GM19043 (cell line): ENCODE measurements around the gene NFIC.
"Not testable (repeated sequence)": the region's sequence is repeated elsewhere in the genome, so short reads cannot be mapped to it uniquely, and the experiment has no call there.

Experiments
- ATAC-seq: cut with Tn5 transposase; IDR thresholded peaks from one replicate; pipeline ENCODE4 v1.9.1; 2021; ENCODE audit warnings: low read depth; ENCODE audit not compliant: unreplicated experiment

Gene NFIC

GRCh38 chr19:3505598-3506383 lies 139.4 kb downstream of the NFIC start, which contains the start of gene FZR1:
Gene FZR1, plus strand, starts transcription at chr19:3506311. Its CDS starts 16,679 bp downstream, at chr19:3522990.
- peak; percentile 86 for ATAC-seq

GRCh38 chr19:3506384-3507340 lies 140.3 kb downstream of the NFIC start:
- no peak for ATAC-seq

- ATAC-seq, result no peak
Observed at GRCh38 chr19:3507371-3508120, 141.2 kb downstream of the NFIC start.

- not testable (repeated sequence) for ATAC-seq
Observed at GRCh38 chr19:3508121-3508661, 141.8 kb downstream of the NFIC start.

- no peak for ATAC-seq
Observed at GRCh38 chr19:3508771-3509535, 142.6 kb downstream of the NFIC start.

GRCh38 chr19:3509566-3509989 lies 143.2 kb downstream of the NFIC start:
- no peak for ATAC-seq

GRCh38 chr19:3510727-3511126 lies 144.3 kb downstream of the NFIC start:
- ATAC-seq, result no peak

- no peak for ATAC-seq
Observed at GRCh38 chr19:3511506-3512251, 145.3 kb downstream of the NFIC start.

GRCh38 chr19:3512562-3513228 lies 146.3 kb downstream of the NFIC start:
- no peak for ATAC-seq

GRCh38 chr19:3513229-3514140 lies 147.1 kb downstream of the NFIC start:
- no peak for ATAC-seq

GRCh38 chr19:3514930-3515329 lies 148.5 kb downstream of the NFIC start:
- ATAC-seq, result no peak

- ATAC-seq, result no peak
Observed at GRCh38 chr19:3515891-3516422, 149.6 kb downstream of the NFIC start.

- no peak for ATAC-seq
Observed at GRCh38 chr19:3516675-3517207, 150.4 kb downstream of the NFIC start.

GRCh38 chr19:3517638-3518037 lies 151.3 kb downstream of the NFIC start:
- ATAC-seq, result no peak

- ATAC-seq, result no peak
Observed at GRCh38 chr19:3518255-3518654, 151.9 kb downstream of the NFIC start.

GRCh38 chr19:3518659-3519058 lies 152.3 kb downstream of the NFIC start:
- ATAC-seq, result no peak
